GM23338 (cell line): ENCODE results near the gene ADCY3. TPM values are rescaled to one million over a fixed set of nuclear protein-coding genes. Genes with fewer than 3 reads are reported as not detected.

Experiments
- ATAC-seq: fragments of 200-7000 bp; cut with Tn5 transposase; 3 replicates; pipeline ENCODE4 v1.9.1; 2020
- DNase-seq: peaks from one replicate; pipeline ENCODE4 v3.0.0-alpha.2; 2015; ENCODE audit warnings: low spot score
- H2AFZ ChIP-seq: fragments of 200-600 bp; sonication (generic); 2 replicates; pipeline ENCODE4 v1.8.0; 2016; ENCODE audit warnings: antibody characterized with exemption, mild to moderate bottlenecking, moderate library complexity
- H3F3A ChIP-seq: fragments of 200-600 bp; sonication (generic); replicated peaks from 2 replicates; pipeline ENCODE4 v1.8.0; 2017; ENCODE audit warnings: antibody characterized with exemption, mixed run types, low read depth
- H3K27ac ChIP-seq: fragments of 200-600 bp; sonication (generic); 2 replicates; pipeline ENCODE4 v1.6.1; 2016; ENCODE audit warnings: low read depth
- H3K27me3 ChIP-seq: fragments of 200-600 bp; sonication (generic); 2 replicates; pipeline ENCODE4 v1.8.0; 2016; ENCODE audit warnings: mild to moderate bottlenecking, mixed run types, moderate library complexity; ENCODE audit not compliant: insufficient read depth
- H3K36me3 ChIP-seq: fragments of 200-600 bp; sonication (generic); 2 replicates; pipeline ENCODE4 v1.8.0; 2016; ENCODE audit warnings: mild to moderate bottlenecking; ENCODE audit not compliant: insufficient read depth
- H3K4me1 ChIP-seq: fragments of 200-600 bp; sonication (generic); 2 replicates; pipeline ENCODE4 v1.8.0; 2016; ENCODE audit warnings: mild to moderate bottlenecking, moderate library complexity; ENCODE audit not compliant: insufficient read depth
- H3K4me2 ChIP-seq: fragments of 200-600 bp; sonication (generic); 2 replicates; pipeline ENCODE4 v1.7.1; 2017; ENCODE audit warnings: mixed run types
- H3K4me3 ChIP-seq: fragments of 200-600 bp; sonication (generic); 2 replicates; pipeline ENCODE4 v1.6.1; 2016; ENCODE audit warnings: mixed run types
- H3K79me2 ChIP-seq: fragments of 200-600 bp; sonication (generic); replicated peaks from 2 replicates; pipeline ENCODE4 v1.8.0; 2017; ENCODE audit warnings: mild to moderate bottlenecking; ENCODE audit not compliant: insufficient read depth
- H3K9me2 ChIP-seq: fragments of 200-600 bp; sonication (generic); 2 replicates; pipeline ENCODE4 v1.8.0; 2017; ENCODE audit not compliant: insufficient read depth
- H4K20me1 ChIP-seq: fragments of 200-600 bp; sonication (generic); replicated peaks from 2 replicates; pipeline ENCODE4 v1.8.0; 2017; ENCODE audit warnings: mild to moderate bottlenecking; ENCODE audit not compliant: insufficient read depth
- H3K27ac Mint-ChIP-seq: 2 replicates; pipeline ENCODE4 v1.8.0; 2020; ENCODE audit warnings: inconsistent platforms, mild to moderate bottlenecking, moderate library complexity, mixed read lengths
- H3K27me3 Mint-ChIP-seq: 3 replicates; pipeline ENCODE4 v1.8.0; 2022; ENCODE audit warnings: low read depth, mild to moderate bottlenecking, moderate library complexity, mixed read lengths, inconsistent platforms; ENCODE audit not compliant: insufficient read depth, poor library complexity
- H3K36me3 Mint-ChIP-seq: 3 replicates; pipeline ENCODE4 v1.8.0; 2021; ENCODE audit warnings: low read depth, mild to moderate bottlenecking, inconsistent platforms, moderate library complexity, mixed read lengths
- H3K4me1 Mint-ChIP-seq: 3 replicates; pipeline ENCODE4 v1.8.0; 2020; ENCODE audit warnings: mild to moderate bottlenecking, inconsistent platforms, mixed read lengths
- H3K4me3 Mint-ChIP-seq: 3 replicates; pipeline ENCODE4 v1.8.0; 2021; ENCODE audit warnings: moderate library complexity, mild to moderate bottlenecking, inconsistent platforms, mixed read lengths
- H3K9me3 Mint-ChIP-seq: 3 replicates; pipeline ENCODE4 v1.8.0; 2020; ENCODE audit warnings: moderate library complexity, mild to moderate bottlenecking, inconsistent platforms, mixed read lengths
- CREB1 ChIP-seq: fragments of 250-450 bp; sonication (Bioruptor Pico); IDR thresholded peaks from 2 replicates; pipeline ENCODE4 v1.5.0; 2020; ENCODE audit warnings: low read depth, mild to moderate bottlenecking, moderate library complexity
- ETS1 ChIP-seq: IDR thresholded peaks from 2 replicates; pipeline ENCODE4 v1.6.1; 2016; ENCODE audit warnings: antibody characterized with exemption
- EZH2 ChIP-seq: fragments of 200-600 bp; sonication (generic); IDR thresholded peaks from one replicate; pipeline ENCODE4 v1.8.0; 2017; ENCODE audit warnings: antibody characterized with exemption, mild to moderate bottlenecking, low read depth; ENCODE audit not compliant: unreplicated experiment
- JUNB ChIP-seq: IDR thresholded peaks from one replicate; pipeline ENCODE4 v1.6.1; 2016; ENCODE audit warnings: antibody characterized with exemption; ENCODE audit not compliant: unreplicated experiment
- NANOG ChIP-seq: IDR thresholded peaks from 2 replicates; pipeline ENCODE4 v1.6.1; 2016; ENCODE audit warnings: antibody characterized with exemption, borderline replicate concordance
- POLR2AphosphoS5 ChIP-seq: IDR thresholded peaks from 2 replicates; pipeline ENCODE4 v1.6.1; 2016; ENCODE audit warnings: antibody characterized with exemption, low read depth
- REST ChIP-seq: IDR thresholded peaks from one replicate; pipeline ENCODE4 v1.6.1; 2018; ENCODE audit warnings: antibody characterized with exemption; ENCODE audit not compliant: unreplicated experiment
- STAT1 ChIP-seq: IDR thresholded peaks from one replicate; pipeline ENCODE4 v1.6.1; 2016; ENCODE audit warnings: antibody characterized with exemption; ENCODE audit not compliant: unreplicated experiment
- ZNF114 ChIP-seq: fragments of 250-450 bp; sonication (Bioruptor Pico); IDR thresholded peaks from 2 replicates; pipeline ENCODE4 v1.5.0; 2020; ENCODE audit warnings: mild to moderate bottlenecking, moderate library complexity
- ZNF331 ChIP-seq: fragments of 250-450 bp; sonication (Bioruptor Pico); IDR thresholded peaks from 2 replicates; pipeline ENCODE4 v1.5.0; 2020; ENCODE audit warnings: low read depth, mild to moderate bottlenecking, moderate library complexity
- ZNF462 ChIP-seq: fragments of 250-450 bp; sonication (Bioruptor Pico); IDR thresholded peaks from 2 replicates; pipeline ENCODE4 v1.5.0; 2020; ENCODE audit warnings: mild to moderate bottlenecking, moderate library complexity
- polyA plus RNA-seq: library from polyadenylated mRNA; unstranded; fragments of >200 nt; fragmentation: Nextera tagmentation; extraction: Ambion mirVana; gene quantifications from 2 replicates; pipeline ENCODE4 v1.2.1, GENCODE V29; 2016
- total RNA-seq: library from RNA; depleted of rRNA; stranded (reverse); fragments of >200 nt; shearing (Covaris generic); gene quantifications from 2 replicates; pipeline ENCODE4 v1.2.3, GENCODE V29; 2014

The ADCY3 gene
- total and polyA plus RNA-seq, 2 experiments from 2014 or later: 9.7 to 32.4 TPM

- no peak for TF ChIP-seq ZNF462 (CRISPR knock-in tag)
- TF ChIP-seq NANOG: no peak
Measured at GRCh38 chr2:24863641-24864040, 56.4 kb downstream of the ADCY3 start (continued).

- Histone ChIP-seq H4K20me1 (no peaks in the 10 kb centered on the region; the same call in 1 of the 2 replicates), H3K27me3 (no peaks in the 10 kb centered on the region), H3K4me3 (no peak overlapping the region), H3F3A (no peaks in the 10 kb centered on the region), H3K4me1 (no peaks in the 10 kb centered on the region), H3K27ac (no peak overlapping the region), H3K79me2 (no peaks in the 10 kb centered on the region), H3K9me2 (no peaks in the 10 kb centered on the region), H2AFZ (no peak overlapping the region), H3K4me2 (no peak overlapping the region), H3K36me3 (no peaks in the 10 kb centered on the region)
- Mint-ChIP-seq H3K27me3 (no peaks in the 10 kb centered on the region), H3K9me3 (no peaks in the 10 kb centered on the region), H3K4me1 (peaks cover 3% of the 10 kb centered on the region; the same call in 1 of the 3 replicates), H3K4me3 (no peak overlapping the region), H3K27ac (no peak overlapping the region), H3K36me3 (no peaks in the 10 kb centered on the region; the same call in 1 of the 3 replicates)
- no peak for DNase-seq
- no peak for ATAC-seq
- TF ChIP-seq NANOG: no peak
- no peak for TF ChIP-seq POLR2AphosphoS5
- TF ChIP-seq STAT1: no peak
- no peak for TF ChIP-seq ZNF114 (CRISPR knock-in tag)
- no peak for TF ChIP-seq EZH2
- TF ChIP-seq REST: no peak
- no peak for TF ChIP-seq ETS1
- no peak for TF ChIP-seq CREB1
- TF ChIP-seq ZNF331 (CRISPR knock-in tag): no peak
- TF ChIP-seq JUNB: no peak
Measured at GRCh38 chr2:24861500-24861899, 58.5 kb downstream of the ADCY3 start.
